ENCODE results near the gene FOXS1. TPM values are rescaled to one million over a fixed set of nuclear protein-coding genes. Genes with fewer than 3 reads are reported as not detected.
A peak's percentile ranks its signal among the peaks of the same experiment; 100 is the strongest.

The FOXS1 gene
- total RNA-seq, 4 donors from 2014 or later, result 0.33 TPM; not detected in 3

- DNase-seq (no peak), ATAC-seq (no peak)
- Histone ChIP-seq H3K4me3 (peak overlapping the region in 1 of 4 donors; percentile 41), H3K27me3 (no peaks in the 10 kb centered on the region), H3K27ac (peak overlapping the region; percentile 22 to 48 (median 34)), H3K4me1 (peaks cover 0 to 11% of the 10 kb centered on the region in 2 donors), H3K36me3 (no peaks in the 10 kb centered on the region), H3K9me3 (no peaks in the 10 kb centered on the region)
- in situ Hi-C loops (cut with MboI; ENCODE audit: low sequenced_read_pairs in 4 of 4), result loop anchor here in 1 of 4 donors (25.0 kb wide), 1 partner anchor 107 kb away; the partner anchor contains the start of gene TPX2
- intact Hi-C loops (cut with DNase I; ENCODE audit: low total_unique reads), result no loop called here
- TF ChIP-seq CTCF (IDR thresholded peaks at IDR 0.05 in 4 of 5, conservative IDR thresholded peaks at IDR 0.05 in 1 of 5) (no peak), POLR2A (IDR thresholded peaks at IDR 0.05) (no peak)
Measured at GRCh38 chr20:31843881-31844280, 1.5 kb downstream of the FOXS1 start.

- H3K4me1 ChIP-seq, result peaks cover 0 to 11% of the 10 kb centered on the region in 2 donors
- TF ChIP-seq CTCF (IDR thresholded peaks at IDR 0.05 in 4 of 5, conservative IDR thresholded peaks at IDR 0.05 in 1 of 5), result no peak
- no peak for TF ChIP-seq POLR2A (IDR thresholded peaks at IDR 0.05)
- H3K4me3 ChIP-seq, result no peak overlapping the region
- intact Hi-C loops (cut with DNase I; ENCODE audit: low total_unique reads) (no loop called here), in situ Hi-C loops (cut with MboI; ENCODE audit: low sequenced_read_pairs in 4 of 4) (loop anchor here in 1 of 4 donors (25.0 kb wide), 1 partner anchor 106 kb away; the partner anchor contains the start of gene TPX2)
- peak overlapping the region; percentile 31 to 63 (median 50) for H3K27ac ChIP-seq
- no peak for DNase-seq
- ATAC-seq, result no peak
- no peaks in the 10 kb centered on the region for H3K9me3 ChIP-seq
- H3K27me3 ChIP-seq, result no peaks in the 10 kb centered on the region
- no peaks in the 10 kb centered on the region for H3K36me3 ChIP-seq
Measured at GRCh38 chr20:31843288-31843687, 2.1 kb downstream of the FOXS1 start.

GRCh38 chr20:31842471-31843157, 2.8 kb downstream of the FOXS1 start:
- in situ Hi-C loops (cut with MboI; ENCODE audit: low sequenced_read_pairs in 4 of 4), result loop anchor here in 1 of 4 donors (25.0 kb wide), 1 partner anchor 105 kb away; the partner anchor contains the start of gene TPX2
- ATAC-seq (no peak), DNase-seq (no peak)
- Histone ChIP-seq H3K27ac (peak overlapping the region; percentile 39 to 63 (median 50)), H3K9me3 (no peaks in the 10 kb centered on the region), H3K4me1 (peaks cover 0 to 11% of the 10 kb centered on the region in 2 donors), H3K36me3 (no peaks in the 10 kb centered on the region), H3K27me3 (no peaks in the 10 kb centered on the region), H3K4me3 (peak overlapping the region in 1 of 4 donors; percentile 6)
- TF ChIP-seq POLR2A (IDR thresholded peaks at IDR 0.05) (no peak), CTCF (IDR thresholded peaks at IDR 0.05 in 4 of 5, conservative IDR thresholded peaks at IDR 0.05 in 1 of 5) (no peak)
- intact Hi-C loops (cut with DNase I; ENCODE audit: low total_unique reads), result no loop called here

GRCh38 chr20:31841928-31842327, 3.5 kb downstream of the FOXS1 start:
- intact Hi-C loops (cut with DNase I; ENCODE audit: low total_unique reads), result no loop called here
- no peaks in the 10 kb centered on the region for H3K27me3 ChIP-seq
- no peaks in the 10 kb centered on the region for H3K9me3 ChIP-seq
- in situ Hi-C loops (cut with MboI; ENCODE audit: low sequenced_read_pairs in 4 of 4), result loop anchor here in 1 of 4 donors (25.0 kb wide), 1 partner anchor 105 kb away; the partner anchor contains the start of gene TPX2
- DNase-seq, result no peak
- H3K27ac ChIP-seq, result peak overlapping the region in 3 of 4 donors; percentile 27 to 52 (median 39)
- peaks cover 0 to 16% of the 10 kb centered on the region in 2 donors for H3K4me1 ChIP-seq
- no peak for TF ChIP-seq POLR2A (IDR thresholded peaks at IDR 0.05)
- no peak for TF ChIP-seq CTCF (IDR thresholded peaks at IDR 0.05 in 4 of 5, conservative IDR thresholded peaks at IDR 0.05 in 1 of 5)
- H3K4me3 ChIP-seq, result no peak overlapping the region
- no peaks in the 10 kb centered on the region for H3K36me3 ChIP-seq
- ATAC-seq, result no peak

Measured in gastrocnemius medialis (tissue), 4 donors.